HepG2 (cell line): ENCODE results near the gene ZDHHC7. TPM values are rescaled to one million over a fixed set of nuclear protein-coding genes. Genes with fewer than 3 reads are reported as not detected.

Experiments used
- AHDC1 ChIP-seq: sonication (generic); formaldehyde crosslinking; IDR thresholded peaks from 2 replicates; pipeline ENCODE4 v1.5.1; 2020; ENCODE audit warnings: mild to moderate bottlenecking, missing genetic modification reagents, borderline replicate concordance
- HMGXB4 ChIP-seq, 2 experiments: sonication (generic) in 1 of 2; formaldehyde crosslinking in 1 of 2; IDR thresholded peaks; 2 replicates each; pipeline versions ENCODE4 v1.4.0 to v1.6.1; 2018 to 2020; ENCODE audit warnings: missing genetic modification reagents in 2 of 2, borderline replicate concordance in 1 of 2, low read depth in 1 of 2, mild to moderate bottlenecking in 1 of 2, missing biosample characterization in 1 of 2
- RARA ChIP-seq: IDR thresholded peaks from 2 replicates; pipeline ENCODE4 v1.6.1; 2016; ENCODE audit warnings: missing genetic modification reagents, missing compliant biosample characterization
- USF2 ChIP-seq, 2 experiments: sonication (generic) in 1 of 2; formaldehyde crosslinking in 1 of 2; IDR thresholded peaks; 2 replicates each; pipeline versions ENCODE4 v1.5.1 to v1.6.1; 2011 to 2020; ENCODE audit warnings: borderline replicate concordance in 1 of 2, low read depth in 1 of 2, low read length in 1 of 2, mild to moderate bottlenecking in 1 of 2, missing genetic modification reagents in 1 of 2, moderate library complexity in 1 of 2
- ZFYVE20 ChIP-seq: sonication (generic); formaldehyde crosslinking; IDR thresholded peaks from 2 replicates; pipeline ENCODE4 v1.8.0; 2023; ENCODE audit warnings: low read depth, mild to moderate bottlenecking, moderate library complexity, missing genetic modification reagents, borderline replicate concordance
- ZMYM2 ChIP-seq: sonication (generic); formaldehyde crosslinking; IDR thresholded peaks from 2 replicates; pipeline ENCODE4 v1.8.0; 2022; ENCODE audit warnings: mild to moderate bottlenecking, missing genetic modification reagents
- polyA plus RNA-seq, 8 experiments: library from polyadenylated mRNA; depleted of rRNA in 3 of 8; stranded (reverse) in 7 of 8; unstranded in 1 of 8; fragments of >200 nt; fragmentation: Illumina TruSeq in 4 of 8; extraction: Trizol in 4 of 8; gene quantifications; 2 replicates each; pipeline versions ENCODE4 v1.2.1 to v1.2.3, GENCODE V29; 2011 to 2016; ENCODE audit warnings: low read depth in 4 of 8, missing spikeins in 1 of 8, mixed read lengths in 1 of 8; ENCODE audit not compliant: insufficient read depth in 1 of 8
- total RNA-seq, 5 experiments: library from RNA; depleted of rRNA; stranded (reverse); fragments of >200 nt; fragmentation: Illumina TruSeq; extraction: Trizol; gene quantifications; 2 replicates each; pipeline ENCODE4 v1.2.3, GENCODE V29; 2016; ENCODE audit warnings: low read depth in 1 of 5

Gene ZDHHC7
- total and polyA plus RNA-seq, 2 of the 13 experiments (the other 11 are each of a cell fraction or from before 2014, with no cell fraction given) = 46.8 to 67.6 TPM

- no peak for TF ChIP-seq ZFYVE20
- peak; percentile 62 for TF ChIP-seq USF2 (IDR thresholded peaks at IDR 0.05; ENCODE audit: low read depth, low read length)
- TF ChIP-seq USF2 (CRISPR knock-in tag; IDR thresholded peaks at IDR 0.05; ENCODE audit: borderline replicate concordance) = peak; percentile 81; the same call in 1 of the 2 replicates
- 0 out of 2 replicates have a peak, but pooled peaks have one; percentile 27 for TF ChIP-seq AHDC1
- peak; percentile 24; the same call in 1 of the 2 replicates for TF ChIP-seq RARA (CRISPR knock-in tag)
- no peak for TF ChIP-seq HMGXB4 (CRISPR knock-in tag; IDR thresholded peaks at IDR 0.05; ENCODE audit: borderline replicate concordance in 1 of 2, low read depth in 1 of 2)
- no peak for TF ChIP-seq ZMYM2 (CRISPR knock-in tag)
These were observed 58.1 kb downstream of the ZDHHC7 start (continued) for GRCh38 chr16:84953190-84953746.
